HCT116 (cell line): ENCODE measurements around the gene SNX25. TPM values are rescaled to one million over a fixed set of nuclear protein-coding genes. Genes with fewer than 3 reads are reported as not detected.

ENCODE experiments used
- ATAC-seq: fragments of 200-7000 bp; cut with Tn5 transposase; 2 replicates; pipeline ENCODE4 v1.9.1; 2020; ENCODE audit warnings: mild to moderate bottlenecking, moderate library complexity
- BruUV-seq: library from RNA; stranded (reverse); fragments of 400-500 nt; replicated peaks from 2 replicates; lab custom pipeline; 2021; lab: Mats Ljungman, UMichigan
- CTCF ChIA-PET: fragments of 300-600 bp; sonication (Branson Sonifier 250); formaldehyde crosslinking; loops from one replicate; lab custom pipeline; 2021; ENCODE audit warnings: antibody characterized with exemption; lab: Charles Lee
- POLR2A ChIA-PET: fragments of 300-600, 350-600 bp; sonication (Branson Sonifier 250); formaldehyde crosslinking; loops from one replicate; lab custom pipeline; 2021; ENCODE audit warnings: antibody characterized with exemption; lab: Charles Lee
- RAD21 ChIA-PET, 2 experiments: fragments of 300-600 bp; sonication (Branson Sonifier 250); formaldehyde crosslinking; loops; one replicate each; lab custom pipeline; 2023; ENCODE audit warnings: low total read pairs in 2 of 2; ENCODE audit not compliant: uncharacterized antibody in 2 of 2, unreplicated experiment in 2 of 2, low non-redundant PET in 1 of 2; lab: Charles Lee
- DNase-seq: peaks from one replicate; pipeline ENCODE4 v3.0.0-alpha.2; 2010; ENCODE audit warnings: low read depth, low spot score
- H2AFZ ChIP-seq: fragments of 200-600 bp; shearing (Covaris generic), sonication (generic); 2 replicates; pipeline ENCODE4 v1.6.1; 2017; ENCODE audit warnings: low read depth, mixed run types, mixed read lengths, antibody characterized with exemption, low read length; ENCODE audit not compliant: poor library complexity, severe bottlenecking
- H3K27ac ChIP-seq: 2 replicates; pipeline ENCODE4 v1.5.1; 2012; ENCODE audit warnings: low read depth, low read length
- H3K27me3 ChIP-seq: fragments of 200-600 bp; sonication (generic); 2 replicates; pipeline ENCODE4 v1.6.1; 2016; ENCODE audit warnings: mixed run types, low read length, mixed read lengths; ENCODE audit not compliant: insufficient read depth
- H3K36me3 ChIP-seq, 2 experiments: fragments of 200-500 bp in 1 of 2; fragments of 200-600 bp in 1 of 2; sonication (Bioruptor generic) in 1 of 2; sonication (generic) in 1 of 2; 2 replicates each; pipeline versions ENCODE4 v1.5.1 to v1.6.1; 2014 to 2016; ENCODE audit warnings: low read length in 2 of 2, inconsistent platforms in 1 of 2, mixed read lengths in 1 of 2, mixed run types in 1 of 2; ENCODE audit not compliant: insufficient read depth in 2 of 2, control insufficient read depth in 1 of 2
- H3K4me1 ChIP-seq, 2 experiments: fragments of 200-600 bp in 1 of 2; sonication (generic) in 1 of 2; 2 replicates each; pipeline versions ENCODE4 v1.5.1 to v1.6.1; 2012 to 2017; ENCODE audit warnings: low read length in 2 of 2, inconsistent platforms in 1 of 2, mild to moderate bottlenecking in 1 of 2, mixed read lengths in 1 of 2, mixed run types in 1 of 2, moderate library complexity in 1 of 2; ENCODE audit not compliant: insufficient read depth in 2 of 2, control insufficient read depth in 1 of 2
- H3K4me2 ChIP-seq: fragments of 200-600 bp; sonication (generic); 2 replicates; pipeline ENCODE4 v1.6.1; 2017; ENCODE audit warnings: mixed run types, low read length, mixed read lengths
- H3K4me3 ChIP-seq, 2 experiments: fragments of 200-600 bp in 1 of 2; sonication (generic) in 1 of 2; replicated peaks in 1 of 2; 2 replicates each; pipeline ENCODE4 v1.5.1; 2011 to 2016; ENCODE audit warnings: low read length in 2 of 2, control low read depth in 1 of 2, low read depth in 1 of 2, mild to moderate bottlenecking in 1 of 2, mixed read lengths in 1 of 2, mixed run types in 1 of 2
- H3K79me2 ChIP-seq: fragments of 200-600 bp; sonication (generic); 2 replicates; pipeline ENCODE4 v1.6.1; 2017; ENCODE audit warnings: mild to moderate bottlenecking, mixed run types, low read length, moderate library complexity, mixed read lengths; ENCODE audit not compliant: insufficient read depth
- H3K9ac ChIP-seq: fragments of 200-600 bp; sonication (generic); 2 replicates; pipeline ENCODE4 v1.6.1; 2016; ENCODE audit warnings: low read length, mixed read lengths
- H3K9me2 ChIP-seq: fragments of 200-600 bp; sonication (generic), shearing (Covaris generic); 2 replicates; pipeline ENCODE4 v1.6.1; 2017; ENCODE audit warnings: mixed run types, mild to moderate bottlenecking, moderate library complexity; ENCODE audit not compliant: insufficient read depth
- H3K9me3 ChIP-seq, 2 experiments: fragments of 200-500 bp in 1 of 2; fragments of 200-600 bp in 1 of 2; sonication (Bioruptor generic) in 1 of 2; sonication (generic) in 1 of 2; 2 replicates each; pipeline ENCODE4 v1.6.1; 2014 to 2017; ENCODE audit warnings: low read length in 2 of 2, mixed read lengths in 2 of 2, inconsistent platforms in 1 of 2, low read depth in 1 of 2, mild to moderate bottlenecking in 1 of 2, mixed run types in 1 of 2, moderate library complexity in 1 of 2; ENCODE audit not compliant: control insufficient read depth in 1 of 2, insufficient read depth in 1 of 2
- H4K20me1 ChIP-seq: fragments of 200-600 bp; sonication (generic), shearing (Covaris generic); 2 replicates; pipeline ENCODE4 v1.6.1; 2017; ENCODE audit warnings: mixed run types, mild to moderate bottlenecking, moderate library complexity; ENCODE audit not compliant: insufficient read depth
- CBX3 ChIP-seq: IDR thresholded peaks from 2 replicates; pipeline ENCODE4 v1.6.1; 2012; ENCODE audit warnings: low read depth
- CEBPB ChIP-seq: IDR thresholded peaks from 2 replicates; pipeline ENCODE4 v1.6.1; 2012; ENCODE audit warnings: low read depth
- EGR1 ChIP-seq: IDR thresholded peaks from 2 replicates; pipeline ENCODE4 v1.6.1; 2012; ENCODE audit warnings: low read depth
- ELF1 ChIP-seq: IDR thresholded peaks from 2 replicates; pipeline ENCODE4 v1.6.1; 2012; ENCODE audit warnings: low read depth, borderline replicate concordance
- EZH2 ChIP-seq: fragments of 200-600 bp; sonication (generic); IDR thresholded peaks from 2 replicates; pipeline ENCODE4 v1.6.1; 2017; ENCODE audit warnings: antibody characterized with exemption, mixed run types
- FOSL1 ChIP-seq: IDR thresholded peaks from 2 replicates; pipeline ENCODE4 v1.6.1; 2012; ENCODE audit warnings: low read depth
- JUND ChIP-seq: IDR thresholded peaks from 2 replicates; pipeline ENCODE4 v1.6.1; 2012
- POLR2A ChIP-seq: IDR thresholded peaks from 2 replicates; pipeline ENCODE4 v1.7.0; 2011; ENCODE audit warnings: borderline replicate concordance; ENCODE audit not compliant: insufficient read depth, insufficient read length; ENCODE audit errors: extremely low read depth
- POLR2AphosphoS5 ChIP-seq: IDR thresholded peaks from 2 replicates; pipeline ENCODE4 v1.6.1; 2011; ENCODE audit warnings: mild to moderate bottlenecking, low read depth, low read length, moderate library complexity
- SIN3A ChIP-seq: IDR thresholded peaks from 2 replicates; pipeline ENCODE4 v1.6.1; 2012; ENCODE audit warnings: low read depth
- SP1 ChIP-seq: IDR thresholded peaks from 2 replicates; pipeline ENCODE4 v1.6.1; 2012; ENCODE audit warnings: low read depth
- TCF7L2 ChIP-seq: IDR thresholded peaks from 2 replicates; pipeline ENCODE4 v1.7.0; 2011; ENCODE audit warnings: borderline replicate concordance, inconsistent platforms; ENCODE audit not compliant: insufficient read depth, insufficient read length; ENCODE audit errors: extremely low read depth
- YY1 ChIP-seq: IDR thresholded peaks from 2 replicates; pipeline ENCODE4 v1.6.1; 2011; ENCODE audit warnings: low read length, low read depth, moderate library complexity, mild to moderate bottlenecking; ENCODE audit not compliant: insufficient replicate concordance; ENCODE audit errors: extremely low read depth
- ZFX ChIP-seq: fragments of 450-650 bp; IDR thresholded peaks from 2 replicates; pipeline ENCODE4 v1.6.1; 2017
- intact Hi-C: fragments of 100-400 bp; cut with micrococcal nuclease; formaldehyde crosslinking; loops from 2 replicates; pipeline ENCODE4 v1.10.0; 2022
- total RNA-seq: library from RNA; stranded (reverse); gene quantifications from one replicate; pipeline ENCODE4 v1.2.1, GENCODE V29; 2021; ENCODE audit not compliant: unreplicated experiment
- TF ChIP-seq, protein P1 (sequence below): IDR thresholded peaks from 2 replicates; pipeline ENCODE4 v1.6.1; 2012
- TF ChIP-seq, protein P2 (sequence below): IDR thresholded peaks from 2 replicates; pipeline ENCODE4 v1.6.1; 2012; ENCODE audit warnings: low read depth

Gene SNX25
- total RNA-seq, 1 experiment from 2014 or later = 20.9 TPM

DNA sequence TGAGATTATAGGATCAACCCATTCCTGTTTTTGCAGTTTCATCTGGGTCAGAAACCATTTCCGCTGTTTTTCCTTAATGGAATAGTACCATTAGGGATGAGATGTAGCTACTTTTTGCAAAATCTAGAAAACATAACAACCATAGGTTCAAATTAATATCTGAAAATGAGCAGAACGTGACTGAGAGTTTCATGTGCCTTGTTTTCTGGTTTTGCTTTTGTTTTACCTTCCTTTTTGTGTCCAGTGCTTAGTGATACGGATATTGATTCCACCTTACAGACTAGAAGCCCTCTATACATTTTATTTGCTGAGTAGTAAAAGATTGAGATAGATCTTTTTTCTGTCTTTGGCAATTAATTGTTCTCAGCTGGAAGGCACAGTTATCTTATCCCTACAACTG is 46.5 kb downstream of the SNX25 start (continued):
- TF ChIP-seq, protein P1, sequence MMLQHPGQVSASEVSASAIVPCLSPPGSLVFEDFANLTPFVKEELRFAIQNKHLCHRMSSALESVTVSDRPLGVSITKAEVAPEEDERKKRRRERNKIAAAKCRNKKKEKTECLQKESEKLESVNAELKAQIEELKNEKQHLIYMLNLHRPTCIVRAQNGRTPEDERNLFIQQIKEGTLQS = no peak
- TF ChIP-seq SIN3A (no peak), SP1 (no peak), ZFX (no peak), FOSL1 (no peak), EGR1 (no peak)

DNA sequence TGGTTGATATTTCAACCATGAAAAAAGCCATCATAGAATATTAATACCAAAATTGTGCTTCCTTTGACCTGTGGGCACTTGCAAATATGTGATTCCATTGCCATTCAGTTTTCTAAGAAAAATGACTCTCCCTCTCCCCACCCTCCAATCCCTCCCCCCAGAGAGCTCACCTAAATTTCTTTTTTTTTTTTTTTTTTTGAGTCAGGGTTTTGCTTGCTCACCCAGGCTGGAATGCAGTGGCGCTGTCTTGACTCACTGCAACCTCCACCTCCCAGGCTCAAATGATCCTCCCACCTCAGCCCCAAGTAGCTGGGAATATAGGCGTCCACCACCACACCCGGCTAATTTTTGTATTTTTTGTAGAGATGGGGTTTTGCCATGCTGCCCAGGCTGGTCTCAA is 47.0 kb downstream of the SNX25 start:
- TF ChIP-seq CEBPB = no peak
- no peak for TF ChIP-seq TCF7L2
- TF ChIP-seq EGR1 = no peak
- Histone ChIP-seq H2AFZ (no peak overlapping the region), H3K27ac (no peak overlapping the region), H3K27me3 (no peaks in the 10 kb centered on the region), H3K36me3 (no peaks in the 10 kb centered on the region), H4K20me1 (no peaks in the 10 kb centered on the region), H3K4me3 (no peak overlapping the region), H3K9me2 (no peaks in the 10 kb centered on the region), H3K9me3 (no peaks in the 10 kb centered on the region), H3K4me1 (peaks cover 6 to 29% of the 10 kb centered on the region in 2 experiments; a peak in 3 of 4 replicates), H3K9ac (peak overlapping the region; percentile 4; the same call in 1 of the 2 replicates), H3K4me2 (peak overlapping the region; percentile 55), H3K79me2 (no peaks in the 10 kb centered on the region)
- ATAC-seq (peak; percentile 89), DNase-seq (peak; percentile 12)
- CTCF ChIA-PET = no interaction called here
- RAD21 ChIA-PET = no interaction called here
- POLR2A ChIA-PET = no interaction called here
- no TSS peak for BruUV-seq
- intact Hi-C loops = no loop called here

DNA sequence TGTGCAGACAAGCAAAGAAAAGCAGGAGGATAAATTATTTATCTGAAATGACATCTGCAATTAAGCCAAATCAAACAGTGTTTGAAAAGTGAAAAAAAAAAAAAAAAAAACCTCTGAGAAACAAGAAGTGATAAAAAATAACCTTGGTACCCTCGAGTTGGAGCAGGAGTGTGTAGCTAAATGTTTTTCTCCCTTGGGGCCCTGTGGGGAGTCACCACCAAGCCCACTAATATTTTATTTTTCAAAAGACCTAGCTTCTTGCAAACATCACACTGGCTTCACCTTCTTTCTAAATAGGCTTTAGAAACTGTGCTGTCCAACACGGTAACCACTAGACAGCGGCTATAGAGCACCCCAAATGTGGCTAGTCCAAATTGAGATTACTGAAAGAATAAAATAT is 47.7 kb downstream of the SNX25 start:
- ChIA-PET CTCF (no interaction called here), POLR2A (no interaction called here), RAD21 (no interaction called here)
- H3K27me3 ChIP-seq = no peaks in the 10 kb centered on the region
- DNase-seq (no peak), ATAC-seq (no peak)
- H4K20me1 ChIP-seq = no peaks in the 10 kb centered on the region
- H3K9me2 ChIP-seq = no peaks in the 10 kb centered on the region
- peak overlapping the region; percentile 4; the same call in 1 of the 2 replicates for H3K9ac ChIP-seq
- intact Hi-C loops = no loop called here
- no peak overlapping the region for H2AFZ ChIP-seq
- no peak overlapping the region for H3K4me3 ChIP-seq
- no peaks in the 10 kb centered on the region for H3K9me3 ChIP-seq
- H3K36me3 ChIP-seq = no peaks in the 10 kb centered on the region
- no peak overlapping the region for H3K27ac ChIP-seq
- H3K79me2 ChIP-seq = no peaks in the 10 kb centered on the region
- BruUV-seq = no TSS peak
- peaks cover 6 to 29% of the 10 kb centered on the region in 2 experiments; a peak in 3 of 4 replicates for H3K4me1 ChIP-seq
- H3K4me2 ChIP-seq = peak overlapping the region; percentile 55; the same call in 1 of the 2 replicates
- TF ChIP-seq YY1 (no peak), ZFX (no peak), EZH2 (no peak), POLR2AphosphoS5 (no peak), SIN3A (no peak), ELF1 (no peak), JUND (no peak), TCF7L2 (no peak), CBX3 (no peak), SP1 (no peak), POLR2A (no peak), FOSL1 (no peak)
- TF ChIP-seq, protein P2, sequence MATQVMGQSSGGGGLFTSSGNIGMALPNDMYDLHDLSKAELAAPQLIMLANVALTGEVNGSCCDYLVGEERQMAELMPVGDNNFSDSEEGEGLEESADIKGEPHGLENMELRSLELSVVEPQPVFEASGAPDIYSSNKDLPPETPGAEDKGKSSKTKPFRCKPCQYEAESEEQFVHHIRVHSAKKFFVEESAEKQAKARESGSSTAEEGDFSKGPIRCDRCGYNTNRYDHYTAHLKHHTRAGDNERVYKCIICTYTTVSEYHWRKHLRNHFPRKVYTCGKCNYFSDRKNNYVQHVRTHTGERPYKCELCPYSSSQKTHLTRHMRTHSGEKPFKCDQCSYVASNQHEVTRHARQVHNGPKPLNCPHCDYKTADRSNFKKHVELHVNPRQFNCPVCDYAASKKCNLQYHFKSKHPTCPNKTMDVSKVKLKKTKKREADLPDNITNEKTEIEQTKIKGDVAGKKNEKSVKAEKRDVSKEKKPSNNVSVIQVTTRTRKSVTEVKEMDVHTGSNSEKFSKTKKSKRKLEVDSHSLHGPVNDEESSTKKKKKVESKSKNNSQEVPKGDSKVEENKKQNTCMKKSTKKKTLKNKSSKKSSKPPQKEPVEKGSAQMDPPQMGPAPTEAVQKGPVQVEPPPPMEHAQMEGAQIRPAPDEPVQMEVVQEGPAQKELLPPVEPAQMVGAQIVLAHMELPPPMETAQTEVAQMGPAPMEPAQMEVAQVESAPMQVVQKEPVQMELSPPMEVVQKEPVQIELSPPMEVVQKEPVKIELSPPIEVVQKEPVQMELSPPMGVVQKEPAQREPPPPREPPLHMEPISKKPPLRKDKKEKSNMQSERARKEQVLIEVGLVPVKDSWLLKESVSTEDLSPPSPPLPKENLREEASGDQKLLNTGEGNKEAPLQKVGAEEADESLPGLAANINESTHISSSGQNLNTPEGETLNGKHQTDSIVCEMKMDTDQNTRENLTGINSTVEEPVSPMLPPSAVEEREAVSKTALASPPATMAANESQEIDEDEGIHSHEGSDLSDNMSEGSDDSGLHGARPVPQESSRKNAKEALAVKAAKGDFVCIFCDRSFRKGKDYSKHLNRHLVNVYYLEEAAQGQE = no peak
- TF ChIP-seq, protein P1 = no peak
